H1 (cell line): Measurements from ENCODE around the gene ABCA2. TPM values are rescaled to one million over a fixed set of nuclear protein-coding genes. Genes with fewer than 3 reads are reported as not detected.

Source experiments
- CTCF ChIA-PET: fragments of 300-600 bp; sonication (Branson Sonifier 250); formaldehyde crosslinking; loops from one replicate; lab custom pipeline; 2021; ENCODE audit not compliant: partially characterized antibody; lab: Charles Lee
- POLR2A ChIA-PET: fragments of 300-600 bp; sonication (Branson Sonifier 250); formaldehyde crosslinking; loops from one replicate; lab custom pipeline; 2021; ENCODE audit warnings: inconsistent platforms; ENCODE audit not compliant: partially characterized antibody; lab: Charles Lee
- DNase-seq, 2 experiments: peaks; one replicate each; pipeline versions ENCODE4 v3.0.0 to v3.0.0-alpha.2; 2010 to 2022; ENCODE audit warnings: low spot score in 2 of 2, low read depth in 1 of 2, mixed read lengths in 1 of 2
- FAIRE-seq: peaks from 2 replicates; lab custom pipeline; 2011; peaks lifted over from hg19 to GRCh38; lab: Jason Lieb, UNC
- H2AFZ ChIP-seq: 2 replicates; pipeline ENCODE4 v1.8.1; 2012; ENCODE audit warnings: low read length, inconsistent platforms
- H2AK5ac ChIP-seq: 2 replicates; pipeline ENCODE4 v1.6.1; 2013; ENCODE audit warnings: low read depth, low read length
- H2BK120ac ChIP-seq: replicated peaks from 2 replicates; pipeline ENCODE3; 2013; ENCODE audit warnings: low read depth, low read length, inconsistent platforms
- H2BK12ac ChIP-seq: 2 replicates; pipeline ENCODE4 v1.6.1; 2013; ENCODE audit warnings: low read depth, low read length
- H2BK15ac ChIP-seq: 2 replicates; pipeline ENCODE4 v1.6.1; 2013; ENCODE audit warnings: low read length
- H2BK20ac ChIP-seq: 2 replicates; pipeline ENCODE4 v1.6.1; 2013; ENCODE audit warnings: low read length
- H2BK5ac ChIP-seq: 2 replicates; pipeline ENCODE4 v1.6.1; 2013; ENCODE audit warnings: low read depth, low read length
- H3K14ac ChIP-seq: 2 replicates; pipeline ENCODE4 v1.6.1; 2013; ENCODE audit warnings: inconsistent platforms; ENCODE audit not compliant: insufficient read length
- H3K18ac ChIP-seq: 2 replicates; pipeline ENCODE4 v1.6.1; 2013; ENCODE audit warnings: low read length; ENCODE audit errors: extremely low read depth
- H3K23ac ChIP-seq: 2 replicates; pipeline ENCODE4 v1.6.1; 2013; ENCODE audit warnings: inconsistent platforms; ENCODE audit not compliant: insufficient read length
- H3K23me2 ChIP-seq: 2 replicates; pipeline ENCODE4 v1.6.1; 2013; ENCODE audit warnings: low read depth, low read length
- H3K27ac ChIP-seq: 2 replicates; pipeline ENCODE4 v1.6.1; 2011; ENCODE audit warnings: low read depth, low read length, inconsistent platforms
- H3K27me3 ChIP-seq, 4 experiments: replicated peaks in 1 of 4; 1 replicate in 1 of 4; 2 replicates in 3 of 4; pipeline versions ENCODE4 v1.6.1 to v1.8.1; 2011 to 2013; ENCODE audit warnings: low read length in 3 of 4, mild to moderate bottlenecking in 3 of 4, inconsistent platforms in 2 of 4, mixed read lengths in 2 of 4, moderate library complexity in 1 of 4; ENCODE audit not compliant: control insufficient read depth in 3 of 4, insufficient read depth in 3 of 4; ENCODE audit errors: extremely low read depth in 1 of 4
- H3K36me3 ChIP-seq, 4 experiments: 2 replicates each; pipeline versions ENCODE4 v1.6.1 to v1.8.1; 2011 to 2013; ENCODE audit warnings: mild to moderate bottlenecking in 4 of 4, low read length in 3 of 4, moderate library complexity in 2 of 4, control low read depth in 1 of 4, inconsistent platforms in 1 of 4; ENCODE audit not compliant: insufficient read depth in 4 of 4, control insufficient read depth in 2 of 4
- H3K4ac ChIP-seq: replicated peaks from 2 replicates; pipeline ENCODE3; 2013; ENCODE audit warnings: low read length, low read depth, mixed read lengths, inconsistent platforms; ENCODE audit not compliant: insufficient read length
- H3K4me1 ChIP-seq, 4 experiments: replicated peaks in 1 of 4; 1 replicate in 1 of 4; 2 replicates in 3 of 4; pipeline versions ENCODE4 v1.6.1 to v1.8.1; 2011 to 2013; ENCODE audit warnings: low read length in 3 of 4, inconsistent platforms in 2 of 4, mixed read lengths in 1 of 4; ENCODE audit not compliant: insufficient read depth in 4 of 4, control insufficient read depth in 3 of 4
- H3K4me2 ChIP-seq, 2 experiments: 2 replicates each; pipeline versions ENCODE4 v1.6.1 to v1.8.1; 2011 to 2013; ENCODE audit warnings: low read depth in 2 of 2, low read length in 2 of 2, control low read depth in 1 of 2, inconsistent platforms in 1 of 2, mild to moderate bottlenecking in 1 of 2; ENCODE audit not compliant: insufficient read depth in 1 of 2
- H3K4me3 ChIP-seq, 4 experiments: fragments of 200-600, 300-600 bp in 1 of 4; sonication (generic), shearing (Covaris generic), sonication (Bioruptor Twin) in 1 of 4; 2 replicates each; pipeline versions ENCODE4 v1.5.1 to v1.8.1; 2011 to 2016; ENCODE audit warnings: low read length in 4 of 4, low read depth in 3 of 4, control low read depth in 2 of 4, inconsistent platforms in 2 of 4, mild to moderate bottlenecking in 2 of 4, mixed read lengths in 1 of 4, moderate library complexity in 1 of 4; ENCODE audit not compliant: insufficient read depth in 2 of 4; ENCODE audit errors: extremely low read depth in 1 of 4
- H3K56ac ChIP-seq: replicated peaks from 2 replicates; pipeline ENCODE3; 2013; ENCODE audit warnings: low read depth, mild to moderate bottlenecking, mixed read lengths, low read length, inconsistent platforms; ENCODE audit not compliant: insufficient read length
- H3K79me1 ChIP-seq: 2 replicates; pipeline ENCODE4 v1.6.1; 2013; ENCODE audit warnings: low read depth, low read length, control low read depth
- H3K79me2 ChIP-seq, 2 experiments: 2 replicates each; pipeline versions ENCODE4 v1.6.1 to v1.8.1; 2012 to 2013; ENCODE audit warnings: low read length in 2 of 2, mild to moderate bottlenecking in 2 of 2, inconsistent platforms in 1 of 2; ENCODE audit not compliant: insufficient read depth in 2 of 2, control insufficient read depth in 1 of 2
- H3K9ac ChIP-seq, 4 experiments: replicated peaks in 1 of 4; 1 replicate in 1 of 4; 2 replicates in 3 of 4; pipeline versions ENCODE4 v1.6.1 to v1.8.1; 2011 to 2013; ENCODE audit warnings: low read depth in 3 of 4, low read length in 3 of 4, control low read depth in 2 of 4, mild to moderate bottlenecking in 2 of 4, moderate library complexity in 2 of 4, inconsistent platforms in 1 of 4; ENCODE audit errors: extremely low read depth in 1 of 4
- H3K9me3 ChIP-seq, 2 experiments: 2 replicates each; pipeline versions ENCODE4 v1.6.1 to v1.8.1; 2012 to 2013; ENCODE audit warnings: mild to moderate bottlenecking in 2 of 2, moderate library complexity in 2 of 2, control low read depth in 1 of 2, inconsistent platforms in 1 of 2, low read depth in 1 of 2, low read length in 1 of 2, mixed read lengths in 1 of 2; ENCODE audit not compliant: insufficient read depth in 2 of 2
- H4K20me1 ChIP-seq, 2 experiments: replicated peaks in 1 of 2; 2 replicates each; pipeline versions ENCODE3 to v1.8.1; 2011 to 2013; ENCODE audit warnings: inconsistent platforms in 2 of 2, low read length in 2 of 2, mild to moderate bottlenecking in 1 of 2; ENCODE audit not compliant: insufficient read depth in 2 of 2, control insufficient read depth in 1 of 2
- H4K5ac ChIP-seq: 2 replicates; pipeline ENCODE4 v1.6.1; 2013; ENCODE audit warnings: low read length, low read depth, mixed read lengths, inconsistent platforms; ENCODE audit not compliant: insufficient read length
- H4K8ac ChIP-seq: 2 replicates; pipeline ENCODE4 v1.8.0; 2013; ENCODE audit warnings: mild to moderate bottlenecking, moderate library complexity, low read length, inconsistent platforms; ENCODE audit not compliant: insufficient read depth; ENCODE audit errors: extremely low read depth
- H4K91ac ChIP-seq: replicated peaks from 2 replicates; pipeline ENCODE3; 2013; ENCODE audit warnings: low read length, mixed read lengths, inconsistent platforms; ENCODE audit not compliant: insufficient read length
- ATF3 ChIP-seq: IDR thresholded peaks from 2 replicates; pipeline ENCODE4 v1.6.1; 2011; ENCODE audit warnings: low read depth, mild to moderate bottlenecking, low read length; ENCODE audit not compliant: insufficient read depth
- EP300 ChIP-seq, 2 experiments: IDR thresholded peaks; 1 replicate in 1 of 2; 2 replicates in 1 of 2; pipeline ENCODE4 v1.6.1; 2011 to 2012; ENCODE audit warnings: low read depth in 2 of 2, low read length in 2 of 2, mild to moderate bottlenecking in 2 of 2, borderline replicate concordance in 1 of 2, inconsistent platforms in 1 of 2, moderate library complexity in 1 of 2
- FOSL1 ChIP-seq: IDR thresholded peaks from 2 replicates; pipeline ENCODE4 v1.6.1; 2011; ENCODE audit warnings: mild to moderate bottlenecking, low read depth, low read length, moderate library complexity; ENCODE audit not compliant: insufficient read depth
- KDM4A ChIP-seq: IDR thresholded peaks from one replicate; pipeline ENCODE4 v1.7.1; 2012; ENCODE audit warnings: low read depth, mild to moderate bottlenecking, moderate library complexity, low read length, inconsistent platforms; ENCODE audit not compliant: severe bottlenecking
- RFX5 ChIP-seq: IDR thresholded peaks from 2 replicates; pipeline ENCODE4 v1.6.1; 2011; ENCODE audit warnings: low read depth, low read length, improper control_type of control experiment, borderline replicate concordance
- SIN3A ChIP-seq, 2 experiments: IDR thresholded peaks in 1 of 2; conservative IDR thresholded peaks in 1 of 2; 2 replicates each; pipeline ENCODE4 v1.6.1; 2011 to 2012; ENCODE audit warnings: low read length in 2 of 2, improper control_type of control experiment in 1 of 2, low read depth in 1 of 2, mild to moderate bottlenecking in 1 of 2
- USF2 ChIP-seq: IDR thresholded peaks from 2 replicates; pipeline ENCODE4 v1.6.1; 2011; ENCODE audit warnings: low read length, improper control_type of control experiment
- WGBS, 2 experiments: shearing (Covaris generic) in 1 of 2; methylation state at CpG; one replicate each; pipeline versions ENCODE4 v1.1.6 to v1.1.7; 2013 to 2015; ENCODE audit warnings: low lambda C conversion rate in 2 of 2, mixed read lengths in 2 of 2, inconsistent platforms in 1 of 2, low coverage in 1 of 2, missing lambda C conversion rate in 1 of 2; ENCODE audit not compliant: insufficient replicate concordance in 2 of 2, insufficient coverage in 1 of 2, insufficient read length in 1 of 2; ENCODE audit errors: extremely low coverage in 1 of 2, missing lambda C conversion rate in 1 of 2; 5-methylcytosine and 5-hydroxymethylcytosine counted together
- polyA plus RNA-seq, 7 experiments: library from polyadenylated mRNA; depleted of rRNA in 3 of 7; stranded (reverse) in 5 of 7; unstranded in 2 of 7; fragments of >200 nt in 5 of 7; fragments of 200-250 nt in 2 of 7; gene quantifications; 1 replicate in 5 of 7; 2 replicates in 1 of 7; 4 replicates in 1 of 7; pipeline versions ENCODE4 v1.2.1 to v1.2.3, GENCODE V29; 2011 to 2013; ENCODE audit warnings: missing spikeins in 2 of 7, mixed read lengths in 2 of 7
- total RNA-seq: library from RNA; stranded (reverse); fragmentation: NEBNext Ultra II Directional; extraction: Animal tissue kit (Norgen Biotek cat#: 25700); gene quantifications from 2 replicates; pipeline ENCODE4 v1.2.1, GENCODE V29; 2021

The ABCA2 gene
- total and polyA plus RNA-seq, 2 of the 8 experiments (the other 6 are each of a cell fraction or from before 2014, with no cell fraction given), result 12.5 to 14.3 TPM

DNA sequence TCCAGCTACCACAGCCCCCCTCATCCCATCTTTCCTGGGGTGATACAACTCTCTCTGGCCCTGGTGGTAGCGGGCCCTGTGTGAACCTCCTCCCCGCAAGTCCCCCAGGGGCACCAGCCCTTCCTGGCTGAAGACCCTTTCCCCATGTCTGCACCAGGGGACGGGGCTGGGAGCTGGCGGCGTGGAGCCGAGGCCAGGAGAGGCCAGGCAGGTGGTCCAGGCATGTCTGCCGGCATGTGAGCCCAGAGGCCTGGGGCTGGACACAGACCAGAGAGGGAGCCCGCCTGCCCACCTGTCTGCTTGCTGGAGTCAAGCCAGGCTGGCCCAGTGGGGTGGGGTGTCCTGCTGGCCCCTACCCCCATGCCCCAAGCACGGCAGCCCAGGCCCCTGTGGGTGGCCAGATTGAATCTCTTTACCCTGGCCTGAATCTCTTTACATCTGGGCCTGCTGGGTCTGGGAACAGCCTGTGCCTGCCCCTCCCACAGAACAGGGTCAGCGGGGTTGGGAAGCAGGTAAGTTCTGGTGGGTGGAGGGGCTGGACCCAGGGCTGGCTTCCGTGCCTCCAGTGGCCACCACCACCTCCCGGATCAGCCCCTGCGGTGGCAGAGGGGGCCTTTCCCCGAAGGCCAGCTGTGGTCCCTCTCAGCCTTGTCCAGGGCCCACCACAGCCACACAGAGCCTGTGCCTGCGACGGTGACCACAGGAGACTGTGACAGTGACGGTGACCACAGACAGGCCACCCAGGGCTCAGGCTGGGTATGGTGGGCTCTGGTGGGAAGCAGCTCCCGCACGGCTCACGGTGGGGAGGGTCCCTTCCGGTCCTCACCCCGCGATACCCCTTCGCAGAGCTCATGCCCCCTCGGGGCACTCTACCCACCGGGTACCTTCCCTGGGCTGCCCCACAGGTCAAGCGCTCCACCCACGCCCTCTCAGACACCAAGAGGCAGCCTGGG, 68.9 kb downstream of the ABCA2 start:
- Histone ChIP-seq H3K4me2 (no peak overlapping the region), H2AK5ac (no peak overlapping the region), H3K36me3 (no peaks in the 10 kb centered on the region), H3K9me3 (no peaks in the 10 kb centered on the region), H3K79me2 (no peaks in the 10 kb centered on the region), H2BK12ac (no peak overlapping the region), H3K27ac (no peak overlapping the region; the same call in 1 of the 2 replicates), H3K79me1 (no peaks in the 10 kb centered on the region; the same call in 1 of the 2 replicates), H3K4me1 (peaks cover 0 to 2% (median under 1%) of the 10 kb centered on the region in 4 experiments; a peak in 3 of 7 replicates), H4K20me1 (peaks cover 0 to 6% of the 10 kb centered on the region in 2 experiments), H4K8ac (0 out of 2 replicates have a peak overlapping the region, but pooled peaks have one; percentile 79), H3K4me3 (no peak overlapping the region), H3K9ac (no peak overlapping the region), H2BK5ac (no peak overlapping the region), H2BK20ac (no peak overlapping the region), H3K18ac (no peak overlapping the region), H4K5ac (no peak overlapping the region), H2BK15ac (no peak overlapping the region; the same call in 1 of the 2 replicates), H2BK120ac (no peak overlapping the region), H3K23ac (no peak overlapping the region), H4K91ac (no peak overlapping the region), H3K56ac (no peak overlapping the region), H3K14ac (no peak overlapping the region), H3K23me2 (peaks cover 12% of the 10 kb centered on the region; the same call in 1 of the 2 replicates), H3K27me3 (no peaks in the 10 kb centered on the region), H3K4ac (peak overlapping the region; percentile 38), H2AFZ (no peak overlapping the region)
- FAIRE-seq (no peak), DNase-seq (no peak)
- WGBS, 2 experiments, result 92% methylated on average over 23 of the region's 28 CpGs; no CpG with 5 or more reads in 1 of the 2 experiments
- CTCF ChIA-PET, result interaction anchor here (1.2 to 5.6 kb wide), 4 partner anchors 11 to 108 kb away, joined by 4 to 32 read pairs (median 18); partner anchors contain the start of gene PTGDS
- TF ChIP-seq RFX5, result no peak
- no peak for TF ChIP-seq ATF3
- TF ChIP-seq EP300 (IDR thresholded peaks at IDR 0.05; ENCODE audit: borderline replicate concordance in 1 of 2, low read depth in 2 of 2, low read length in 2 of 2), result no peak
- TF ChIP-seq KDM4A, result no peak
- TF ChIP-seq FOSL1, result no peak
- no peak for TF ChIP-seq USF2
- no peak for TF ChIP-seq SIN3A (conservative IDR thresholded peaks at IDR 0.05 in 1 of 2, IDR thresholded peaks at IDR 0.05 in 1 of 2; ENCODE audit: low read depth in 1 of 2, low read length in 2 of 2)
- POLR2A ChIA-PET, result interaction anchor here (1.1 to 1.2 kb wide), 3 partner anchors 8 to 112 kb away, joined by 3 read pairs; no protein-coding TSS in a partner anchor
